AG08395 (cell line): Measurements from ENCODE around the gene DCBLD1.
A peak's percentile ranks its signal among the peaks of the same experiment; 100 is the strongest.
"Not testable (repeated sequence)": the region's sequence is repeated elsewhere in the genome, so short reads cannot be mapped to it uniquely, and the experiment has no call there.

Experiments
- DNase-seq: peaks from one replicate; pipeline ENCODE4 v3.0.0; 2012; ENCODE audit warnings: mixed read lengths, low spot score

The DCBLD1 gene

GRCh38 chr6:117482240-117483003 is at the start of gene DCBLD1:
Gene DCBLD1 (plus strand): TSS chr6:117482674. CDS start chr6:117482782, 108 bp downstream.
- peak; percentile 90 for DNase-seq

- DNase-seq: peak; percentile 76
Observed at GRCh38 chr6:117440706-117441525, 41.6 kb upstream of the DCBLD1 start.

GRCh38 chr6:117441824-117442264 is 40.6 kb upstream of the DCBLD1 start:
- DNase-seq: no peak

- not testable (repeated sequence) for DNase-seq
Observed at GRCh38 chr6:117442313-117442712, 40.2 kb upstream of the DCBLD1 start.

GRCh38 chr6:117444600-117444999 is 37.9 kb upstream of the DCBLD1 start:
- DNase-seq: peak; percentile 18

- no peak for DNase-seq
Observed at GRCh38 chr6:117446861-117447260, 35.6 kb upstream of the DCBLD1 start.

- no peak for DNase-seq
Observed at GRCh38 chr6:117448011-117448410, 34.5 kb upstream of the DCBLD1 start.

- peak; percentile 77 for DNase-seq
Observed at GRCh38 chr6:117448732-117449485, 33.6 kb upstream of the DCBLD1 start.

- DNase-seq: peak; percentile 33
Observed at GRCh38 chr6:117449549-117450439, 32.7 kb upstream of the DCBLD1 start.

- no peak for DNase-seq
Observed at GRCh38 chr6:117451671-117452070, 30.8 kb upstream of the DCBLD1 start.

- DNase-seq: no peak
Observed at GRCh38 chr6:117456250-117456649, 26.2 kb upstream of the DCBLD1 start.

- no peak for DNase-seq
Observed at GRCh38 chr6:117456998-117457397, 25.5 kb upstream of the DCBLD1 start.

GRCh38 chr6:117459204-117459944 is 23.1 kb upstream of the DCBLD1 start:
- no peak for DNase-seq

GRCh38 chr6:117463762-117464665 is 18.5 kb upstream of the DCBLD1 start:
- peak; percentile 60 for DNase-seq

- no peak for DNase-seq
Observed at GRCh38 chr6:117464700-117465099, 17.8 kb upstream of the DCBLD1 start.

GRCh38 chr6:117465691-117466090 is 16.8 kb upstream of the DCBLD1 start:
- no peak for DNase-seq

- DNase-seq: no peak
Observed at GRCh38 chr6:117467876-117468275, 14.6 kb upstream of the DCBLD1 start.

GRCh38 chr6:117468527-117468926 is 13.9 kb upstream of the DCBLD1 start:
- DNase-seq: not testable (repeated sequence)

GRCh38 chr6:117469356-117469755 is 13.1 kb upstream of the DCBLD1 start:
- DNase-seq: no peak
